ENCODE data around the gene GRXCR1. TPM values are rescaled to one million over a fixed set of nuclear protein-coding genes. Genes with fewer than 3 reads are reported as not detected.

Gene GRXCR1
- polyA plus RNA-seq, 1 of the 3 experiments (the other 2 are of a cell fraction), result not detected

GRCh38 chr4:43041632-43042031, 149.1 kb downstream of the GRXCR1 start:
- no peak for TF ChIP-seq MXI1 (IDR thresholded peaks at IDR 0.05; ENCODE audit: low read depth, low read length)
- no peak for TF ChIP-seq PBX3 (IDR thresholded peaks at IDR 0.05)
- no peak for TF ChIP-seq USF2 (IDR thresholded peaks at IDR 0.05; ENCODE audit: borderline replicate concordance, low read depth, low read length)
- TF ChIP-seq TAF1 (IDR thresholded peaks at IDR 0.05; ENCODE audit: borderline replicate concordance, low read depth, low read length), result no peak
- no peak for TF ChIP-seq NRF1 (IDR thresholded peaks at IDR 0.05; ENCODE audit: low read depth, low read length)
- TF ChIP-seq FOXJ3 (CRISPR knock-in tag; IDR thresholded peaks at IDR 0.05), result no peak
- TF ChIP-seq FOXM1 (IDR thresholded peaks at IDR 0.05; ENCODE audit: low read depth), result no peak
- no peak for TF ChIP-seq IRF3 (IDR thresholded peaks at IDR 0.05; ENCODE audit: low read depth, low read length)
- TF ChIP-seq ZBTB33 (IDR thresholded peaks at IDR 0.05; ENCODE audit: borderline replicate concordance, low read depth), result no peak
- no peak for TF ChIP-seq POLR2AphosphoS5 (IDR thresholded peaks at IDR 0.05; ENCODE audit: low read depth, low read length)
- no peak for TF ChIP-seq RFX5 (IDR thresholded peaks at IDR 0.05; ENCODE audit: low read length)
- no peak for TF ChIP-seq REST (IDR thresholded peaks at IDR 0.05; ENCODE audit: low read depth, low read length)
- TF ChIP-seq MEF2A (IDR thresholded peaks at IDR 0.05; ENCODE audit: borderline replicate concordance, low read depth), result no peak
- TF ChIP-seq MAX (IDR thresholded peaks at IDR 0.05; ENCODE audit: low read depth), result no peak
- TF ChIP-seq EZH2phosphoT487 (IDR thresholded peaks at IDR 0.05; ENCODE audit: borderline replicate concordance, low read depth), result no peak
- no peak for TF ChIP-seq CTCF (IDR thresholded peaks at IDR 0.05)
- no peak for TF ChIP-seq YY1 (IDR thresholded peaks at IDR 0.05; ENCODE audit: low read depth)
- no peak for TF ChIP-seq RAD21 (IDR thresholded peaks at IDR 0.05; ENCODE audit: low read length)
- TF ChIP-seq GABPA (IDR thresholded peaks at IDR 0.05; ENCODE audit: low read depth), result no peak
- H4K20me1 ChIP-seq (ENCODE audit: insufficient read depth), result no peaks in the 10 kb centered on the region
- H3K4me1 ChIP-seq (ENCODE audit: control insufficient read depth in 1 of 2, insufficient read depth in 2 of 2, low read depth in 1 of 2, low read length in 1 of 2), result no peaks in the 10 kb centered on the region
- POLR2A ChIA-PET, result no interaction called here
- H3K9ac ChIP-seq, result no peak overlapping the region
- no peak overlapping the region for H3K4me2 ChIP-seq
- H2AFZ ChIP-seq (ENCODE audit: low read depth), result no peak overlapping the region
- no peak for DNase-seq
- no peaks in the 10 kb centered on the region for H3K9me3 ChIP-seq
- H3K4me3 ChIP-seq (ENCODE audit: low read depth in 2 of 2, low read length in 1 of 2), result no peak overlapping the region
- H3K27me3 ChIP-seq (ENCODE audit: insufficient read depth), result no peaks in the 10 kb centered on the region
- no peaks in the 10 kb centered on the region for H3F3A ChIP-seq (replicated peaks; ENCODE audit: insufficient read depth)
- CTCF ChIA-PET, result no interaction called here
- H3K27ac ChIP-seq (ENCODE audit: low read depth in 2 of 2, low read length in 1 of 2), result no peak overlapping the region
- 3% methylated on average over 1 of the region's 1 CpG for WGBS (ENCODE audit: low lambda C conversion rate)
- no peaks in the 10 kb centered on the region for H3K79me2 ChIP-seq (ENCODE audit: insufficient read depth)
- H3K36me3 ChIP-seq (replicated peaks in 1 of 2; ENCODE audit: control insufficient read depth in 1 of 2, insufficient read depth in 2 of 2, low read length in 1 of 2), result no peaks in the 10 kb centered on the region
- H3K9me2 ChIP-seq, result no peaks in the 10 kb centered on the region

Measured in SK-N-SH (cell line).